GM12878 (cell line): Measurements from ENCODE around the gene PRSS33. TPM values are rescaled to one million over a fixed set of nuclear protein-coding genes. Genes with fewer than 3 reads are reported as not detected.

ENCODE experiments used
- CEBPZ ChIP-seq: fragments of 150-350 bp; IDR thresholded peaks from 2 replicates; pipeline ENCODE4 v1.6.1; 2016; ENCODE audit warnings: low read depth, low read length
- CHD1 ChIP-seq: IDR thresholded peaks from 2 replicates; pipeline ENCODE4 v1.6.1; 2012; ENCODE audit warnings: low read depth, low read length, improper control_type of control experiment
- KAT2A ChIP-seq: conservative IDR thresholded peaks from 2 replicates; pipeline ENCODE4 v1.6.1; 2011; ENCODE audit warnings: low read depth, low read length; ENCODE audit not compliant: control insufficient read depth
- NR2C1 ChIP-seq: fragments of 450-650 bp; IDR thresholded peaks from 2 replicates; pipeline ENCODE4 v1.6.1; 2017; ENCODE audit warnings: antibody characterized with exemption, mild to moderate bottlenecking, moderate library complexity
- NR2C2 ChIP-seq: IDR thresholded peaks from 2 replicates; pipeline ENCODE4 v1.6.1; 2011; ENCODE audit warnings: borderline replicate concordance, low read depth; ENCODE audit not compliant: control insufficient read depth, insufficient read length
- SUZ12 ChIP-seq: fragments of 200-600 bp; sonication (generic); IDR thresholded peaks from one replicate; pipeline ENCODE4 v1.6.1; 2018; ENCODE audit warnings: antibody characterized with exemption, mild to moderate bottlenecking; ENCODE audit not compliant: unreplicated experiment
- TCF3 ChIP-seq: IDR thresholded peaks from 2 replicates; pipeline ENCODE4 v1.6.1; 2012; ENCODE audit warnings: low read depth, mild to moderate bottlenecking, low read length, borderline replicate concordance; ENCODE audit not compliant: insufficient read depth
- polyA plus RNA-seq, 11 experiments: library from polyadenylated mRNA; depleted of rRNA in 4 of 11; unstranded in 6 of 11; stranded (reverse) in 5 of 11; fragments of >200 nt; fragmentation: Nextera tagmentation in 4 of 11; fragmentation: Illumina TruSeq in 1 of 11; extraction: Ambion mirVana in 4 of 11; extraction: Trizol in 1 of 11; gene quantifications; 1 replicate in 1 of 11; 2 replicates in 10 of 11; pipeline versions ENCODE4 v1.2.1 to v1.2.3, GENCODE V29; 2011 to 2016; ENCODE audit warnings: inconsistent platforms in 2 of 11, missing spikeins in 2 of 11, low read depth in 1 of 11
- total RNA-seq, 4 experiments: library from RNA; depleted of rRNA in 3 of 4; stranded (reverse); fragments of >200 nt in 3 of 4; fragmentation: Illumina TruSeq in 1 of 4; extraction: Trizol in 1 of 4; gene quantifications; 2 replicates each; pipeline versions ENCODE4 v1.2.1 to v1.2.3, GENCODE V29; 2013 to 2021
- TF ChIP-seq, protein P1 (sequence below): IDR thresholded peaks from 2 replicates; pipeline ENCODE4 v1.6.1; 2012; ENCODE audit warnings: low read depth, low read length, improper control_type of control experiment

The PRSS33 gene
- total and polyA plus RNA-seq, 10 of the 15 experiments (the other 5 are each of a cell fraction or from before 2014, with no cell fraction given) = not detected

GRCh38 chr16:2835638-2836493 lies 48.5 kb upstream of the PRSS33 start (continued):
- no peak for TF ChIP-seq KAT2A
- no peak for TF ChIP-seq NR2C1
- TF ChIP-seq, protein P1, sequence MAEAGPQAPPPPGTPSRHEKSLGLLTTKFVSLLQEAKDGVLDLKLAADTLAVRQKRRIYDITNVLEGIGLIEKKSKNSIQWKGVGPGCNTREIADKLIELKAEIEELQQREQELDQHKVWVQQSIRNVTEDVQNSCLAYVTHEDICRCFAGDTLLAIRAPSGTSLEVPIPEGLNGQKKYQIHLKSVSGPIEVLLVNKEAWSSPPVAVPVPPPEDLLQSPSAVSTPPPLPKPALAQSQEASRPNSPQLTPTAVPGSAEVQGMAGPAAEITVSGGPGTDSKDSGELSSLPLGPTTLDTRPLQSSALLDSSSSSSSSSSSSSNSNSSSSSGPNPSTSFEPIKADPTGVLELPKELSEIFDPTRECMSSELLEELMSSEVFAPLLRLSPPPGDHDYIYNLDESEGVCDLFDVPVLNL = no peak
- TF ChIP-seq NR2C2 = no peak
- TF ChIP-seq SUZ12 = no peak
- TF ChIP-seq CEBPZ = no peak
- TF ChIP-seq TCF3 = no peak
- TF ChIP-seq CHD1 = no peak
- TF ChIP-seq, all 136 proteins: peak for 0
